K562 (cell line): ENCODE results near the gene RBM12. TPM values are rescaled to one million over a fixed set of nuclear protein-coding genes. Genes with fewer than 3 reads are reported as not detected.

Experiments
- CCNT2 ChIP-seq: IDR thresholded peaks from 2 replicates; pipeline ENCODE4 v1.6.1; 2011; ENCODE audit warnings: borderline replicate concordance, low read depth, mild to moderate bottlenecking, moderate library complexity, mixed read lengths, low read length; ENCODE audit not compliant: insufficient read length; ENCODE audit errors: extremely low read depth
- FIP1L1 ChIP-seq: fragments of 200-400 bp; formaldehyde crosslinking; IDR thresholded peaks from 2 replicates; pipeline ENCODE4 v1.6.1; 2018; ENCODE audit warnings: mild to moderate bottlenecking, low read depth, low read length; ENCODE audit not compliant: poor library complexity, severe bottlenecking
- HLTF ChIP-seq: fragments of 450-650 bp; IDR thresholded peaks from 2 replicates; pipeline ENCODE4 v1.6.1; 2016
- HNRNPLL ChIP-seq: fragments of 200-400 bp; formaldehyde crosslinking; IDR thresholded peaks from 2 replicates; pipeline ENCODE4 v1.6.1; 2017; ENCODE audit warnings: low read length, low read depth, mild to moderate bottlenecking; ENCODE audit not compliant: poor library complexity, severe bottlenecking
- MBD2 ChIP-seq: sonication (generic); IDR thresholded peaks from 2 replicates; pipeline ENCODE4 v1.6.1; 2016; ENCODE audit warnings: low read depth, borderline replicate concordance
- NR2F6 ChIP-seq: fragments of 450-650 bp; formaldehyde crosslinking; IDR thresholded peaks from 2 replicates; pipeline ENCODE4 v1.4.0; 2020; ENCODE audit warnings: mild to moderate bottlenecking
- POLR2B ChIP-seq: fragments of 450-650 bp; IDR thresholded peaks from 2 replicates; pipeline ENCODE4 v1.6.1; 2018; ENCODE audit warnings: low read depth; ENCODE audit not compliant: partially characterized antibody
- POLR2G ChIP-seq: fragments of 200-400 bp; formaldehyde crosslinking; IDR thresholded peaks from 2 replicates; pipeline ENCODE4 v1.6.1; 2017; ENCODE audit warnings: low read depth, mild to moderate bottlenecking, antibody characterized with exemption, low read length, moderate library complexity
- SAFB2 ChIP-seq: fragments of 200-400 bp; formaldehyde crosslinking; IDR thresholded peaks from 2 replicates; pipeline ENCODE4 v1.6.1; 2018; ENCODE audit warnings: borderline replicate concordance, low read length, low read depth, moderate library complexity; ENCODE audit not compliant: severe bottlenecking
- SP1 ChIP-seq: sonication (generic); formaldehyde crosslinking; IDR thresholded peaks from 2 replicates; pipeline ENCODE4 v1.8.1; 2022; ENCODE audit warnings: mild to moderate bottlenecking, missing genetic modification reagents
- ZBTB5 ChIP-seq: fragments of 450-650 bp; IDR thresholded peaks from 2 replicates; pipeline ENCODE4 v1.6.1; 2017; ENCODE audit warnings: antibody characterized with exemption
- ZNF780A ChIP-seq: fragments of 250-450 bp; sonication (Bioruptor Pico); IDR thresholded peaks from 2 replicates; pipeline ENCODE4 v1.5.0; 2021; ENCODE audit warnings: mild to moderate bottlenecking
- polyA plus RNA-seq, 8 experiments: library from polyadenylated mRNA; depleted of rRNA in 4 of 8; stranded (reverse) in 5 of 8; unstranded in 3 of 8; fragments of >200 nt; fragmentation: Nextera tagmentation in 2 of 8; fragmentation: Illumina TruSeq in 1 of 8; extraction: Ambion mirVana in 2 of 8; extraction: Trizol in 1 of 8; gene quantifications; 2 replicates each; pipeline versions ENCODE4 v1.2.1 to v1.2.3, GENCODE V29; 2011 to 2014; ENCODE audit warnings: inconsistent platforms in 1 of 8, missing spikeins in 1 of 8
- total RNA-seq, 7 experiments: library from RNA; depleted of rRNA in 6 of 7; stranded (reverse); fragments of >200 nt in 6 of 7; fragmentation: Illumina TruSeq in 2 of 7; extraction: Trizol in 2 of 7; gene quantifications; 2 replicates each; pipeline versions ENCODE4 v1.2.1 to v1.2.3, GENCODE V29; 2011 to 2021; ENCODE audit warnings: low replicate concordance in 1 of 7
- TF ChIP-seq, protein P1 (sequence below): fragments of 250-450 bp; sonication (Bioruptor Pico); IDR thresholded peaks from 2 replicates; pipeline ENCODE4 v1.4.0; 2020
- TF ChIP-seq, protein P2 (sequence below), 3 experiments: fragments of 200-800 bp in 1 of 3; sonication (Bioruptor generic) in 1 of 3; sonication (generic) in 1 of 3; formaldehyde crosslinking in 1 of 3; IDR thresholded peaks; 2 replicates each; pipeline versions ENCODE4 v1.6.1 to v1.8.0; 2016 to 2022; ENCODE audit warnings: mild to moderate bottlenecking in 2 of 3, missing compliant biosample characterization in 2 of 3, missing genetic modification characterization in 2 of 3, missing genetic modification reagents in 1 of 3
- TF ChIP-seq, protein P3 (sequence below): sonication (generic); formaldehyde crosslinking; IDR thresholded peaks from 2 replicates; pipeline ENCODE4 v1.4.0; 2020; ENCODE audit warnings: mild to moderate bottlenecking, missing genetic modification reagents

Gene RBM12
- total and polyA plus RNA-seq, 9 of the 15 experiments (the other 6 are each of a cell fraction or from before 2014, with no cell fraction given) = 5.0 to 162 (median 73.3) TPM

DNA sequence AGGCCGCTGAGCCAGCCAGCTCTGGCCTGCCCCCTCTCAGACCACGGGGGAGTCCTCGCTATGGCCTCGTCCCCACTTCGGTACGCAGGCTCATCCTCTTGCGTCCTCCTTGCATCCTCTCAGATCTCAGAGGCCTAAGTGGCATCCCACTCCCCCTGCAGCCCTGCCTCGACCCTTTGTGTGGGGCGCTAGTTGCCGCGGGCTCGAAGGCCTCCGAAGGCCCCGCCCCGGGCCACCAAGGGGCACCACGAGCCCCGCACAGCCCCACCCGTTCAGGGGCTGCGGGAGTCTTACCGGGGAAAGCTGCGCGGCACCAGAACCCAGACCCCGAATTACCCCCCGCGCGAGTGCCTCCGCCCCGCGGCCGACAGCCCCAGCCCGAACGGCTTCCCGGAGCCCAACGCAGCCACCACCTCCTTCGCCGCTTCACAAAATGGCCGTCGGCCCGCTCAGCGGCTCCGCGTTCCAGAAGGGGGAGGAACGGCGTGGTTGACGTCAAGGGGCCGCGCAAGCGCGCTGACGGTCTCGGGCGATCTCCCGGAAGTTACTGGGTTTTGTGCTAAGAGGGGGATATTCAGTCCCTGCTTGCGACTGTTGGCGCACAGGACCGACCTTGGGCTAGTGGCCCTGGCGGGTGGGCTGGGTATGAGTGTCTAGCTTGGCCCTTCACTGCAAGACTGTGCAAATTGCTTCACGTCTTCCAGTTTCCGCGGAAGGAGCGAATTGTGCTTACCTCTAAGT, at the start of gene RBM12, which contains the start of gene CPNE1 (continued):
- peak; percentile 81 for TF ChIP-seq CCNT2
- TF ChIP-seq POLR2B = peak; percentile 93
- no peak for TF ChIP-seq FIP1L1
- peak; percentile 100 for TF ChIP-seq POLR2G
- TF ChIP-seq SAFB2 = no peak
- TF ChIP-seq HNRNPLL = peak; percentile 66
- no peak for TF ChIP-seq ZNF780A (CRISPR knock-in tag)
- TF ChIP-seq ZBTB5 = no peak
- TF ChIP-seq HLTF = no peak
- no peak for TF ChIP-seq NR2F6 (CRISPR knock-in tag)
- peak; percentile 69; the same call in 1 of the 2 replicates for TF ChIP-seq MBD2
- TF ChIP-seq SP1 (CRISPR knock-in tag) = peak; percentile 81
- TF ChIP-seq, protein P1, sequence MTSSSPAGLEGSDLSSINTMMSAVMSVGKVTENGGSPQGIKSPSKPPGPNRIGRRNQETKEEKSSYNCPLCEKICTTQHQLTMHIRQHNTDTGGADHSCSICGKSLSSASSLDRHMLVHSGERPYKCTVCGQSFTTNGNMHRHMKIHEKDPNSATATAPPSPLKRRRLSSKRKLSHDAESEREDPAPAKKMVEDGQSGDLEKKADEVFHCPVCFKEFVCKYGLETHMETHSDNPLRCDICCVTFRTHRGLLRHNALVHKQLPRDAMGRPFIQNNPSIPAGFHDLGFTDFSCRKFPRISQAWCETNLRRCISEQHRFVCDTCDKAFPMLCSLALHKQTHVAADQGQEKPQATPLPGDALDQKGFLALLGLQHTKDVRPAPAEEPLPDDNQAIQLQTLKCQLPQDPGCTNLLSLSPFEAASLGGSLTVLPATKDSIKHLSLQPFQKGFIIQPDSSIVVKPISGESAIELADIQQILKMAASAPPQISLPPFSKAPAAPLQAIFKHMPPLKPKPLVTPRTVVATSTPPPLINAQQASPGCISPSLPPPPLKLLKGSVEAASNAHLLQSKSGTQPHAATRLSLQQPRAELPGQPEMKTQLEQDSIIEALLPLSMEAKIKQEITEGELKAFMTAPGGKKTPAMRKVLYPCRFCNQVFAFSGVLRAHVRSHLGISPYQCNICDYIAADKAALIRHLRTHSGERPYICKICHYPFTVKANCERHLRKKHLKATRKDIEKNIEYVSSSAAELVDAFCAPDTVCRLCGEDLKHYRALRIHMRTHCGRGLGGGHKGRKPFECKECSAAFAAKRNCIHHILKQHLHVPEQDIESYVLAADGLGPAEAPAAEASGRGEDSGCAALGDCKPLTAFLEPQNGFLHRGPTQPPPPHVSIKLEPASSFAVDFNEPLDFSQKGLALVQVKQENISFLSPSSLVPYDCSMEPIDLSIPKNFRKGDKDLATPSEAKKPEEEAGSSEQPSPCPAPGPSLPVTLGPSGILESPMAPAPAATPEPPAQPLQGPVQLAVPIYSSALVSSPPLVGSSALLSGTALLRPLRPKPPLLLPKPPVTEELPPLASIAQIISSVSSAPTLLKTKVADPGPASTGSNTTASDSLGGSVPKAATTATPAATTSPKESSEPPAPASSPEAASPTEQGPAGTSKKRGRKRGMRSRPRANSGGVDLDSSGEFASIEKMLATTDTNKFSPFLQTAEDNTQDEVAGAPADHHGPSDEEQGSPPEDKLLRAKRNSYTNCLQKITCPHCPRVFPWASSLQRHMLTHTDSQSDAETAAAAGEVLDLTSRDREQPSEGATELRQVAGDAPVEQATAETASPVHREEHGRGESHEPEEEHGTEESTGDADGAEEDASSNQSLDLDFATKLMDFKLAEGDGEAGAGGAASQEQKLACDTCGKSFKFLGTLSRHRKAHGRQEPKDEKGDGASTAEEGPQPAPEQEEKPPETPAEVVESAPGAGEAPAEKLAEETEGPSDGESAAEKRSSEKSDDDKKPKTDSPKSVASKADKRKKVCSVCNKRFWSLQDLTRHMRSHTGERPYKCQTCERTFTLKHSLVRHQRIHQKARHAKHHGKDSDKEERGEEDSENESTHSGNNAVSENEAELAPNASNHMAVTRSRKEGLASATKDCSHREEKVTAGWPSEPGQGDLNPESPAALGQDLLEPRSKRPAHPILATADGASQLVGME (CRISPR knock-in tag) = peak; percentile 6; the same call in 1 of the 2 replicates
- TF ChIP-seq, protein P2, sequence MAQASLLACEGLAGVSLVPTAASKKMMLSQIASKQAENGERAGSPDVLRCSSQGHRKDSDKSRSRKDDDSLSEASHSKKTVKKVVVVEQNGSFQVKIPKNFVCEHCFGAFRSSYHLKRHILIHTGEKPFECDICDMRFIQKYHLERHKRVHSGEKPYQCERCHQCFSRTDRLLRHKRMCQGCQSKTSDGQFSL (CRISPR knock-in tag; IDR thresholded peaks at IDR 0.05) = peak; percentile 51; the same call in 1 of the 2 replicates
- TF ChIP-seq, protein P2 (tag; IDR thresholded peaks at IDR 0.05) = no peak
- TF ChIP-seq, protein P3, sequence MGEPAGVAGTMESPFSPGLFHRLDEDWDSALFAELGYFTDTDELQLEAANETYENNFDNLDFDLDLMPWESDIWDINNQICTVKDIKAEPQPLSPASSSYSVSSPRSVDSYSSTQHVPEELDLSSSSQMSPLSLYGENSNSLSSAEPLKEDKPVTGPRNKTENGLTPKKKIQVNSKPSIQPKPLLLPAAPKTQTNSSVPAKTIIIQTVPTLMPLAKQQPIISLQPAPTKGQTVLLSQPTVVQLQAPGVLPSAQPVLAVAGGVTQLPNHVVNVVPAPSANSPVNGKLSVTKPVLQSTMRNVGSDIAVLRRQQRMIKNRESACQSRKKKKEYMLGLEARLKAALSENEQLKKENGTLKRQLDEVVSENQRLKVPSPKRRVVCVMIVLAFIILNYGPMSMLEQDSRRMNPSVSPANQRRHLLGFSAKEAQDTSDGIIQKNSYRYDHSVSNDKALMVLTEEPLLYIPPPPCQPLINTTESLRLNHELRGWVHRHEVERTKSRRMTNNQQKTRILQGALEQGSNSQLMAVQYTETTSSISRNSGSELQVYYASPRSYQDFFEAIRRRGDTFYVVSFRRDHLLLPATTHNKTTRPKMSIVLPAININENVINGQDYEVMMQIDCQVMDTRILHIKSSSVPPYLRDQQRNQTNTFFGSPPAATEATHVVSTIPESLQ (CRISPR knock-in tag) = peak; percentile 60; the same call in 1 of the 2 replicates
